ENCODE data around the gene CD37. TPM values are rescaled to one million over a fixed set of nuclear protein-coding genes. Genes with fewer than 3 reads are reported as not detected.
"Not testable (repeated sequence)": the region's sequence is repeated elsewhere in the genome, so short reads cannot be mapped to it uniquely, and the experiment has no call there.

Gene CD37
- polyA plus RNA-seq, 1 of the 3 experiments (the other 2 are of a cell fraction), result not detected

DNA sequence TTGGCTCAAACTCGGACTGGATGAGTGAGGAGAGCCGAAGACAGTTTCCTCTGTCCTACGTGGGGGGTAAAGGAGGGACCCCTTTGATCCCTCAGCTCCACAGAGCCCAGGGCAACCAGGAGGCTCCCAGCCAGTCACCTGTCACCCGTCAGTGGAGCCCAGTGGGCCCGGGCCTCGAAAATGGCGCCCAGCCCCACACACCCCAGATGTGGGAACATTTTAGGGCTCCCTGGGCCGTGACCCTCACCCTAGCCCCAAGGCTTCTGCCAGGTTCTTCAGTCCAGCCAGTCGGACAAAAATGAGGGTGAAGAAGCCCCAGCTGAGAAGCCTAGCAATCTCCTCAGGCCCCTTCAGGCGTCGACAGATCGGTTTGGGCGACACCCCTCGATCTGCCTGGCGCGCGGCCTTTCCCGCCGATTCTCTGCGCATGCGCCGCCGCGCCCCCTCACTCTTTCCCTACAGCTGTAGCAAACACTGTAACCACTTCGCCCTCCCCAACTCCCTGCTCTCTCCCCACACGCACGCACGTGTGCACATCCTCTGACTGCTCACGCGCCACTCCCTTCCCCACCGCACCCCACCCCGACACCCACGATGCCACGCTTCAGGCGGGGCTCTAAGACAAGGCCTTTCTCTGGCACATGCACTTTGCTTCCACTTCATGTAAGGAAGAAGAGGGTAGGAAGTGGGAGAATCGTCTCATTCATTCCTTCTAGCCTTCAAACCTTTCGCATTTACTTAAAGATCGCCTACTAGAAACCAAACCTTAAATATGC lies 10.2 kb upstream of the CD37 start, which contains the start of gene SLC6A16:
Gene SLC6A16 (minus strand): TSS at position 391 of the 776 bp plus-strand sequence. CDS start 13,844 bp downstream, outside the sequence.
- Histone ChIP-seq H3K27ac (ENCODE audit: low read depth in 2 of 2, low read length in 1 of 2) (no peak within 1 kb of the TSS), H3F3A (replicated peaks; ENCODE audit: insufficient read depth) (no peaks in the 10 kb centered on the region), H3K4me2 (no peak within 1 kb of the TSS), H3K4me1 (ENCODE audit: control insufficient read depth in 1 of 2, insufficient read depth in 2 of 2, low read depth in 1 of 2, low read length in 1 of 2) (no peaks in the 10 kb centered on the region), H3K9me3 (peaks cover 10% of the 10 kb centered on the region; the same call in 1 of the 2 replicates), H2AFZ (ENCODE audit: low read depth) (no peak within 1 kb of the TSS), H3K9ac (no peak within 1 kb of the TSS), H3K79me2 (ENCODE audit: insufficient read depth) (no peaks in the 10 kb centered on the region; the same call in 1 of the 2 replicates), H3K9me2 (no peaks in the 10 kb centered on the region), H4K20me1 (ENCODE audit: insufficient read depth) (no peaks in the 10 kb centered on the region), H3K27me3 (ENCODE audit: insufficient read depth) (no peaks in the 10 kb centered on the region), H3K36me3 (replicated peaks in 1 of 2; ENCODE audit: control insufficient read depth in 1 of 2, insufficient read depth in 2 of 2, low read length in 1 of 2) (peaks cover 0 to 36% of the 10 kb centered on the region in 2 experiments), H3K4me3 (ENCODE audit: low read depth in 2 of 2, low read length in 1 of 2) (no peak within 1 kb of the TSS)
- CTCF ChIA-PET, result interaction anchor here (1.2 kb wide), 1 partner anchor 23 kb away, joined by 4 read pairs; no protein-coding TSS in a partner anchor
- 75% methylated on average over 35 of the region's 38 CpGs for WGBS (ENCODE audit: low lambda C conversion rate)
- no peak for DNase-seq
- POLR2A ChIA-PET, result no interaction called here
- TF ChIP-seq YY1 (IDR thresholded peaks at IDR 0.05; ENCODE audit: low read depth) (no peak), ELF1 (IDR thresholded peaks at IDR 0.05) (no peak), TAF1 (IDR thresholded peaks at IDR 0.05; ENCODE audit: borderline replicate concordance, low read depth, low read length) (no peak), POLR2AphosphoS5 (IDR thresholded peaks at IDR 0.05; ENCODE audit: low read depth, low read length) (no peak), SMC3 (IDR thresholded peaks at IDR 0.05; ENCODE audit: low read depth, low read length) (no peak), GABPA (IDR thresholded peaks at IDR 0.05; ENCODE audit: low read depth) (no peak), NFIC (IDR thresholded peaks at IDR 0.05; ENCODE audit: borderline replicate concordance) (no peak), FOSL2 (IDR thresholded peaks at IDR 0.05; ENCODE audit: borderline replicate concordance, low read depth) (no peak), TCF12 (IDR thresholded peaks at IDR 0.05) (no peak), GATA2 (CRISPR knock-in tag; IDR thresholded peaks at IDR 0.05) (no peak), CHD2 (IDR thresholded peaks at IDR 0.05; ENCODE audit: low read length, partially characterized antibody) (no peak), FOXM1 (IDR thresholded peaks at IDR 0.05; ENCODE audit: low read depth) (no peak), MEF2A (IDR thresholded peaks at IDR 0.05; ENCODE audit: borderline replicate concordance, low read depth) (no peak), TEAD4 (IDR thresholded peaks at IDR 0.05; ENCODE audit: borderline replicate concordance, insufficient read depth) (no peak), EP300 (IDR thresholded peaks at IDR 0.05; ENCODE audit: borderline replicate concordance in 1 of 2, low read depth in 1 of 2, low read length in 1 of 2) (no peak), RAD21 (IDR thresholded peaks at IDR 0.05; ENCODE audit: low read length) (no peak), MXI1 (IDR thresholded peaks at IDR 0.05; ENCODE audit: low read depth, low read length) (no peak)
- TF ChIP-seq, protein P1, sequence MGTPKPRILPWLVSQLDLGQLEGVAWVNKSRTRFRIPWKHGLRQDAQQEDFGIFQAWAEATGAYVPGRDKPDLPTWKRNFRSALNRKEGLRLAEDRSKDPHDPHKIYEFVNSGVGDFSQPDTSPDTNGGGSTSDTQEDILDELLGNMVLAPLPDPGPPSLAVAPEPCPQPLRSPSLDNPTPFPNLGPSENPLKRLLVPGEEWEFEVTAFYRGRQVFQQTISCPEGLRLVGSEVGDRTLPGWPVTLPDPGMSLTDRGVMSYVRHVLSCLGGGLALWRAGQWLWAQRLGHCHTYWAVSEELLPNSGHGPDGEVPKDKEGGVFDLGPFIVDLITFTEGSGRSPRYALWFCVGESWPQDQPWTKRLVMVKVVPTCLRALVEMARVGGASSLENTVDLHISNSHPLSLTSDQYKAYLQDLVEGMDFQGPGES (IDR thresholded peaks at IDR 0.05; ENCODE audit: low read depth, low read length), result no peak
- TF ChIP-seq, protein P2, sequence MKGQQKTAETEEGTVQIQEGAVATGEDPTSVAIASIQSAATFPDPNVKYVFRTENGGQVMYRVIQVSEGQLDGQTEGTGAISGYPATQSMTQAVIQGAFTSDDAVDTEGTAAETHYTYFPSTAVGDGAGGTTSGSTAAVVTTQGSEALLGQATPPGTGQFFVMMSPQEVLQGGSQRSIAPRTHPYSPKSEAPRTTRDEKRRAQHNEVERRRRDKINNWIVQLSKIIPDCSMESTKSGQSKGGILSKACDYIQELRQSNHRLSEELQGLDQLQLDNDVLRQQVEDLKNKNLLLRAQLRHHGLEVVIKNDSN (IDR thresholded peaks at IDR 0.05; ENCODE audit: borderline replicate concordance, low read depth), result no peak

DNA sequence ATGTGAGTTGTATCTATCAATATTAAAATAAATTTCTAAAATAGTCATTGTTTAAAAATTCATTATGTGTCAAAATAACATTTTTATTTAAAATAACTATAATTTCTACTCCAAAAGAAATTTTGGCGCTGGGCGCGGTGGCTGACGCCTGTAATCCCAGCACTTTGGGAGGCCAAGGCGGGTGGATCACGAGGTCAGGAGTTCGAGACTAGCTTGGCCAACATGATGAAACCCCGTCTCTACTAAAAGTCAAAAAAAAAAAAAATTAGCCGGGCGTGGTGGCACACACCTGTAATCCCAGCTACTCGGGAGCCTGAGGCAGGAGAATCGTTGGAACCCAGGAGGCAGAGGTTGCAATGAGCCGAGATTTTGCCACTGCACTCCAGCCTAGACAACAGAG lies 9.4 kb upstream of the CD37 start:
- H4K20me1 ChIP-seq (ENCODE audit: insufficient read depth); H3K4me2 ChIP-seq; H3K27me3 ChIP-seq (ENCODE audit: insufficient read depth); H3K9ac ChIP-seq; H3K4me1 ChIP-seq (ENCODE audit: control insufficient read depth in 1 of 2, insufficient read depth in 2 of 2, low read depth in 1 of 2, low read length in 1 of 2); H3K9me2 ChIP-seq; H2AFZ ChIP-seq (ENCODE audit: low read depth); DNase-seq; H3K4me3 ChIP-seq (ENCODE audit: low read depth in 2 of 2, low read length in 1 of 2); H3F3A ChIP-seq (replicated peaks; ENCODE audit: insufficient read depth); H3K27ac ChIP-seq (ENCODE audit: low read depth in 2 of 2, low read length in 1 of 2); H3K79me2 ChIP-seq (ENCODE audit: insufficient read depth); POLR2A ChIA-PET: not testable (repeated sequence)
- WGBS (ENCODE audit: low lambda C conversion rate), result 59% methylated on average over 13 of the region's 13 CpGs
- Histone ChIP-seq H3K9me3 (peaks cover 10% of the 10 kb centered on the region; the same call in 1 of the 2 replicates), H3K36me3 (replicated peaks in 1 of 2; ENCODE audit: control insufficient read depth in 1 of 2, insufficient read depth in 2 of 2, low read length in 1 of 2) (peaks cover 0 to 39% of the 10 kb centered on the region in 2 experiments)
- CTCF ChIA-PET, result interaction anchor here (0.8 kb wide), 1 partner anchor 24 kb away, joined by 4 read pairs; no protein-coding TSS in a partner anchor

Measured in SK-N-SH (cell line).